ENCODE measurements around the gene MAG. TPM values are rescaled to one million over a fixed set of nuclear protein-coding genes. Genes with fewer than 3 reads are reported as not detected.

MAG gene
- total and polyA plus RNA-seq, 9 of the 15 experiments (the other 6 are each of a cell fraction or from before 2014, with no cell fraction given) = 0.11 to 10.0 (median 1.6) TPM

DNA sequence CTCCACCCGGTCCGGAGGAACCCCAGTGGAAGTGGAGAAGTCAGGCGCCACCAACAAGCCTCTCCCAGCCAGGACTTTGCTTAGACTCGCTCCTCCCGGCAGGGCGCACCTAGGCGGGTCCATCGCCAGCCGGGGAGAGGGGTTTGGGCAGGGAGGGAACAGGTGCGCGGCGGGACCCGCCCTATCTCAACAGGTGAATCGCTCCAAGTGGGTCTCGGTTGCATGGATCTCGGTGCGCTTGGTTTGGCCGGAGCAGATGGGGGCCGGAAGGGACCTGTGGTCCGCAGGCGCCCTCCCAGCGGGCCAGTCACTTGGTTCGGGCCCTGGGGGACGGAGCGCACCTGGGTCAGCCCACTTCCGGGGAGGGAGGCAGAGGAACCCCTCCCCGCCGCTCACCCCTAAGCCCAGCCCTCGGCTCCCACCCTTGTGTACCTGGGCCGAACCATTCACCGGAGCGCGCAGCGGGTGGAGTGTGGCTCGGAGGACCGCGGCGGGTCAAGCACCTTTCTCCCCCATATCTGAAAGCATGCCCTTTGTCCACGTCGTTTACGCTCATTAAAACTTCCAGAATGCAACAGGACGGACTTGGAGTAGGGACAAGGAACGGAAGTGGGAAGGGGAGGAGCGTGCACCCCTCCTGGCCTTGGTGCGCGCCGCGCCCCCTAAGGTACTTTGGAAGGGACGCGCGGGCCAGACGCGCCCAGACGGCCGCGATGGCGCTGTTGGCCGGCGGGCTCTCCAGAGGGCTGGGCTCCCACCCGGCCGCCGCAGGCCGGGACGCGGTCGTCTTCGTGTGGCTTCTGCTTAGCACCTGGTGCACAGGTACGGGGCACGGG lies 43.4 kb upstream of the MAG start, which contains the start of gene LSR (continued):
- TF ChIP-seq ZC3H4 (CRISPR knock-in tag; IDR thresholded peaks at IDR 0.05; ENCODE audit: borderline replicate concordance) (no peak), SMARCC2 (IDR thresholded peaks at IDR 0.05; ENCODE audit: low read depth) (no peak), PRMT5 (CRISPR knock-in tag; IDR thresholded peaks at IDR 0.05) (no peak), KHSRP (IDR thresholded peaks at IDR 0.05) (no peak), FOS (IDR thresholded peaks at IDR 0.05; ENCODE audit: extremely low read depth, insufficient read length) (no peak), ZNF79 (CRISPR knock-in tag; IDR thresholded peaks at IDR 0.05; ENCODE audit: low read depth) (no peak), ZNF785 (CRISPR knock-in tag; IDR thresholded peaks at IDR 0.05) (no peak), BCOR (IDR thresholded peaks at IDR 0.05) (no peak), BRF1 (IDR thresholded peaks at IDR 0.05; ENCODE audit: borderline replicate concordance, extremely low read depth, insufficient read length) (no peak), HDAC6 (IDR thresholded peaks at IDR 0.05; ENCODE audit: low read depth, low read length) (no peak), EGR1 (conservative IDR thresholded peaks at IDR 0.05) (peak; percentile 56), MEIS2 (IDR thresholded peaks at IDR 0.05; ENCODE audit: partially characterized antibody) (no peak), NCOA4 (IDR thresholded peaks at IDR 0.05; ENCODE audit: partially characterized antibody) (no peak), U2AF2 (optimal IDR thresholded peaks at IDR 0.05; ENCODE audit: low read depth, low read length) (no peak), ARID2 (IDR thresholded peaks at IDR 0.05) (no peak), JUN (IDR thresholded peaks at IDR 0.05; ENCODE audit: borderline replicate concordance, low read depth, low read length) (no peak), JUN (CRISPR knock-in tag; IDR thresholded peaks at IDR 0.05; ENCODE audit: borderline replicate concordance) (no peak; the same call in 1 of the 2 replicates), MTA1 (IDR thresholded peaks at IDR 0.05; ENCODE audit: borderline replicate concordance) (0 out of 2 replicates have a peak, but pooled peaks have one; percentile 17)
- TF ChIP-seq, protein P1, sequence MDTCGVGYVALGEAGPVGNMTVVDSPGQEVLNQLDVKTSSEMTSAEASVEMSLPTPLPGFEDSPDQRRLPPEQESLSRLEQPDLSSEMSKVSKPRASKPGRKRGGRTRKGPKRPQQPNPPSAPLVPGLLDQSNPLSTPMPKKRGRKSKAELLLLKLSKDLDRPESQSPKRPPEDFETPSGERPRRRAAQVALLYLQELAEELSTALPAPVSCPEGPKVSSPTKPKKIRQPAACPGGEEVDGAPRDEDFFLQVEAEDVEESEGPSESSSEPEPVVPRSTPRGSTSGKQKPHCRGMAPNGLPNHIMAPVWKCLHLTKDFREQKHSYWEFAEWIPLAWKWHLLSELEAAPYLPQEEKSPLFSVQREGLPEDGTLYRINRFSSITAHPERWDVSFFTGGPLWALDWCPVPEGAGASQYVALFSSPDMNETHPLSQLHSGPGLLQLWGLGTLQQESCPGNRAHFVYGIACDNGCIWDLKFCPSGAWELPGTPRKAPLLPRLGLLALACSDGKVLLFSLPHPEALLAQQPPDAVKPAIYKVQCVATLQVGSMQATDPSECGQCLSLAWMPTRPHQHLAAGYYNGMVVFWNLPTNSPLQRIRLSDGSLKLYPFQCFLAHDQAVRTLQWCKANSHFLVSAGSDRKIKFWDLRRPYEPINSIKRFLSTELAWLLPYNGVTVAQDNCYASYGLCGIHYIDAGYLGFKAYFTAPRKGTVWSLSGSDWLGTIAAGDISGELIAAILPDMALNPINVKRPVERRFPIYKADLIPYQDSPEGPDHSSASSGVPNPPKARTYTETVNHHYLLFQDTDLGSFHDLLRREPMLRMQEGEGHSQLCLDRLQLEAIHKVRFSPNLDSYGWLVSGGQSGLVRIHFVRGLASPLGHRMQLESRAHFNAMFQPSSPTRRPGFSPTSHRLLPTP (IDR thresholded peaks at IDR 0.05; ENCODE audit: borderline replicate concordance, extremely low read depth, insufficient read length) = no peak
- TF ChIP-seq, protein P2, sequence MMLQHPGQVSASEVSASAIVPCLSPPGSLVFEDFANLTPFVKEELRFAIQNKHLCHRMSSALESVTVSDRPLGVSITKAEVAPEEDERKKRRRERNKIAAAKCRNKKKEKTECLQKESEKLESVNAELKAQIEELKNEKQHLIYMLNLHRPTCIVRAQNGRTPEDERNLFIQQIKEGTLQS (IDR thresholded peaks at IDR 0.05) = no peak; the same call in 1 of the 2 replicates
- TF ChIP-seq, protein P2 (CRISPR knock-in tag; conservative IDR thresholded peaks at IDR 0.05) = no peak
- TF ChIP-seq, protein P3, sequence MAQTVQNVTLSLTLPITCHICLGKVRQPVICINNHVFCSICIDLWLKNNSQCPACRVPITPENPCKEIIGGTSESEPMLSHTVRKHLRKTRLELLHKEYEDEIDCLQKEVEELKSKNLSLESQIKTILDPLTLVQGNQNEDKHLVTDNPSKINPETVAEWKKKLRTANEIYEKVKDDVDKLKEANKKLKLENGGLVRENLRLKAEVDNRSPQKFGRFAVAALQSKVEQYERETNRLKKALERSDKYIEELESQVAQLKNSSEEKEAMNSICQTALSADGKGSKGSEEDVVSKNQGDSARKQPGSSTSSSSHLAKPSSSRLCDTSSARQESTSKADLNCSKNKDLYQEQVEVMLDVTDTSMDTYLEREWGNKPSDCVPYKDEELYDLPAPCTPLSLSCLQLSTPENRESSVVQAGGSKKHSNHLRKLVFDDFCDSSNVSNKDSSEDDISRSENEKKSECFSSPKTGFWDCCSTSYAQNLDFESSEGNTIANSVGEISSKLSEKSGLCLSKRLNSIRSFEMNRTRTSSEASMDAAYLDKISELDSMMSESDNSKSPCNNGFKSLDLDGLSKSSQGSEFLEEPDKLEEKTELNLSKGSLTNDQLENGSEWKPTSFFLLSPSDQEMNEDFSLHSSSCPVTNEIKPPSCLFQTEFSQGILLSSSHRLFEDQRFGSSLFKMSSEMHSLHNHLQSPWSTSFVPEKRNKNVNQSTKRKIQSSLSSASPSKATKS (CRISPR knock-in tag; IDR thresholded peaks at IDR 0.05) = no peak

Data from K562 (cell line).